DND-41 (cell line): ENCODE measurements around the gene ABCG4.
"Not testable (repeated sequence)": the region's sequence is repeated elsewhere in the genome, so short reads cannot be mapped to it uniquely, and the experiment has no call there.

ENCODE experiments used
- ATAC-seq: fragments of 200-7000 bp; cut with Tn5 transposase; 3 replicates; pipeline ENCODE4 v1.9.1; 2021; ENCODE audit warnings: low read depth; ENCODE audit not compliant: insufficient read depth
- DNase-seq: peaks from one replicate; pipeline ENCODE4 v3.0.0-alpha.2; 2020
- H2AFZ ChIP-seq: 2 replicates; pipeline ENCODE4 v1.6.0; 2012; ENCODE audit warnings: low read depth, low read length
- H3K27ac ChIP-seq: 2 replicates; pipeline ENCODE4 v1.5.1; 2012; ENCODE audit warnings: low read length, inconsistent platforms
- H3K27me3 ChIP-seq: fragments of 200-600 bp; sonication (generic); 2 replicates; pipeline ENCODE4 v1.6.0; 2012; ENCODE audit warnings: low read length, mild to moderate bottlenecking, inconsistent platforms; ENCODE audit not compliant: insufficient read depth, poor library complexity
- H3K36me3 ChIP-seq: 2 replicates; pipeline ENCODE4 v1.5.1; 2012; ENCODE audit warnings: low read length, inconsistent platforms; ENCODE audit not compliant: insufficient read depth
- H3K4me1 ChIP-seq: 2 replicates; pipeline ENCODE4 v1.5.1; 2012; ENCODE audit warnings: mild to moderate bottlenecking, low read length; ENCODE audit not compliant: insufficient read depth
- H3K4me2 ChIP-seq: 2 replicates; pipeline ENCODE4 v1.6.0; 2012; ENCODE audit warnings: mild to moderate bottlenecking, moderate library complexity, low read length, inconsistent platforms; ENCODE audit not compliant: insufficient read depth
- H3K4me3 ChIP-seq, 2 experiments: fragments of 200-600 bp in 1 of 2; shearing (Covaris generic) in 1 of 2; 2 replicates each; pipeline ENCODE4 v1.5.1; 2012 to 2016; ENCODE audit warnings: inconsistent platforms in 2 of 2, low read length in 2 of 2, mild to moderate bottlenecking in 2 of 2, low read depth in 1 of 2, moderate library complexity in 1 of 2
- H3K79me2 ChIP-seq: 2 replicates; pipeline ENCODE4 v1.6.0; 2012; ENCODE audit warnings: low read length, inconsistent platforms; ENCODE audit not compliant: insufficient read depth
- H3K9ac ChIP-seq: 2 replicates; pipeline ENCODE4 v1.6.0; 2012; ENCODE audit warnings: low read depth, mild to moderate bottlenecking, inconsistent platforms, low read length, moderate library complexity
- H3K9me3 ChIP-seq: 2 replicates; pipeline ENCODE4 v1.5.1; 2012; ENCODE audit warnings: low read length, moderate library complexity, mild to moderate bottlenecking, inconsistent platforms; ENCODE audit not compliant: insufficient read depth, severe bottlenecking
- H4K20me1 ChIP-seq: 2 replicates; pipeline ENCODE4 v1.6.0; 2012; ENCODE audit warnings: low read length; ENCODE audit not compliant: insufficient read depth
- EZH2 ChIP-seq: IDR thresholded peaks from 3 replicates; pipeline ENCODE4 v1.6.1; 2012; ENCODE audit warnings: borderline replicate concordance, low read depth, mild to moderate bottlenecking, moderate library complexity, low read length, inconsistent platforms; ENCODE audit not compliant: severe bottlenecking
- TF ChIP-seq, protein P1 (sequence below): IDR thresholded peaks from 2 replicates; pipeline ENCODE4 v1.5.1; 2012; ENCODE audit warnings: borderline replicate concordance, low read length, moderate library complexity, mild to moderate bottlenecking; ENCODE audit not compliant: poor library complexity, severe bottlenecking; ENCODE audit errors: extremely low read depth

The ABCG4 gene

DNA sequence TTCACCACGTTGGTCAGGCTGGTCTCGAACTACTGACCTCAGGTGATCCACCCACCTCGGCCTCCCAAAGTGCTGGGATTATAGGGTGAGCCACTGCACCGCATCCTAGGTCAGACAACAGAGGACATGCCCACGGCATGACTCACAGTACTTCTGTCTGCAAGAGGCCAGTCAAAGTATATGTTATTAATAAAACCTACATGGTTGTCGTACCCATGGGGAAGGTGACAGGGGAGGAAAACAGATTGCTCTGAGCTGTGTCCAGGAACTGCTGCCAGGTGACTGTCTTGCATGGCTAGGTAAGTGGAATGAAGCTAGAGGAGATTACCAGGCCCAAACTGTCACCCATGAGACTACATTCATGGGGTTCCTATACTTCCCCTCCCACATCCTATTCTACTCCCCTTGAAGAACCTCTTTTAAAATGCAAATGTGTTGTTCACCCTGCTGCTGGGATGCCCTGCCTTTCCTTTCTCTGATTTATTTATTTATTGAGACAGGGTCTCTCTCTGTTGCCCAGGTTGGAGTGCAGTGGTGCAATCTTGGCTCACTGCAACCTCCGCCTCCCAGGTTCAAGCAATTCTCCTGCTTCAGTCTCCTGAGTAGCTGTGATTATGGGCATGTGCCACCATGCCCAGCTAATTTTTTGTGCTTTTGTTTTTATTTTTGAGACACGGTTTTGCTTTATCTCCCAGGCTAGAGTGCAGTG lies 17.7 kb downstream of the ABCG4 start:
- no peak overlapping the region for H3K4me3 ChIP-seq
- no peak overlapping the region for H3K4me2 ChIP-seq
- no peaks in the 10 kb centered on the region for H3K79me2 ChIP-seq
- H2AFZ ChIP-seq = no peak overlapping the region
- peaks cover 16% of the 10 kb centered on the region for H3K4me1 ChIP-seq
- H3K36me3 ChIP-seq = no peaks in the 10 kb centered on the region
- H3K27ac ChIP-seq = no peak overlapping the region
- H3K9me3 ChIP-seq = no peaks in the 10 kb centered on the region
- DNase-seq (no peak), ATAC-seq (no peak)
- no peaks in the 10 kb centered on the region for H4K20me1 ChIP-seq
- no peaks in the 10 kb centered on the region for H3K27me3 ChIP-seq
- TF ChIP-seq, protein P1, sequence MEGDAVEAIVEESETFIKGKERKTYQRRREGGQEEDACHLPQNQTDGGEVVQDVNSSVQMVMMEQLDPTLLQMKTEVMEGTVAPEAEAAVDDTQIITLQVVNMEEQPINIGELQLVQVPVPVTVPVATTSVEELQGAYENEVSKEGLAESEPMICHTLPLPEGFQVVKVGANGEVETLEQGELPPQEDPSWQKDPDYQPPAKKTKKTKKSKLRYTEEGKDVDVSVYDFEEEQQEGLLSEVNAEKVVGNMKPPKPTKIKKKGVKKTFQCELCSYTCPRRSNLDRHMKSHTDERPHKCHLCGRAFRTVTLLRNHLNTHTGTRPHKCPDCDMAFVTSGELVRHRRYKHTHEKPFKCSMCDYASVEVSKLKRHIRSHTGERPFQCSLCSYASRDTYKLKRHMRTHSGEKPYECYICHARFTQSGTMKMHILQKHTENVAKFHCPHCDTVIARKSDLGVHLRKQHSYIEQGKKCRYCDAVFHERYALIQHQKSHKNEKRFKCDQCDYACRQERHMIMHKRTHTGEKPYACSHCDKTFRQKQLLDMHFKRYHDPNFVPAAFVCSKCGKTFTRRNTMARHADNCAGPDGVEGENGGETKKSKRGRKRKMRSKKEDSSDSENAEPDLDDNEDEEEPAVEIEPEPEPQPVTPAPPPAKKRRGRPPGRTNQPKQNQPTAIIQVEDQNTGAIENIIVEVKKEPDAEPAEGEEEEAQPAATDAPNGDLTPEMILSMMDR = no peak
- TF ChIP-seq EZH2 = no peak
- no peak overlapping the region for H3K9ac ChIP-seq

DNA sequence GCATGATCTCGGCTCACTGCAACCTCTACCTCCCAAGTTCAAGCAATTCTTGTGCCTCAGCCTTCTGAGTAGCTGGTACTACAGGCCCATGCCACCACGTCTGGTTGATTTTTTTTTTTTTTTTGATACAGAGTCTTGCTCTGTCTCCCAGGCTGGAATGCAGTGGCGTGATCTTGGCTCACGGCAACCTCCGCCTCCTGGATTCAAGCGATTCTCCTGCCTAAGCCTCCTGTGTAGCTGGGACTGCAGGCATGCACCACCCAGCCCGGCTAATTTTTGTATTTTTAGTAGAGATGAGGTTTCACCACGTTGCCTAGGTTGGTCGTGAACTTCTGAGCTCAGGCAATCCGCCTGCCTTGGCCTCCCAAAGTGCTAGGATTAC lies 18.2 kb downstream of the ABCG4 start:
- not testable (repeated sequence) for H3K27ac ChIP-seq, H3K9me3 ChIP-seq, H3K36me3 ChIP-seq, H3K27me3 ChIP-seq, H4K20me1 ChIP-seq, ATAC-seq, H3K9ac ChIP-seq, H3K4me3 ChIP-seq, DNase-seq, H3K79me2 ChIP-seq, H3K4me2 ChIP-seq, H2AFZ ChIP-seq
- peaks cover 16% of the 10 kb centered on the region for H3K4me1 ChIP-seq

DNA sequence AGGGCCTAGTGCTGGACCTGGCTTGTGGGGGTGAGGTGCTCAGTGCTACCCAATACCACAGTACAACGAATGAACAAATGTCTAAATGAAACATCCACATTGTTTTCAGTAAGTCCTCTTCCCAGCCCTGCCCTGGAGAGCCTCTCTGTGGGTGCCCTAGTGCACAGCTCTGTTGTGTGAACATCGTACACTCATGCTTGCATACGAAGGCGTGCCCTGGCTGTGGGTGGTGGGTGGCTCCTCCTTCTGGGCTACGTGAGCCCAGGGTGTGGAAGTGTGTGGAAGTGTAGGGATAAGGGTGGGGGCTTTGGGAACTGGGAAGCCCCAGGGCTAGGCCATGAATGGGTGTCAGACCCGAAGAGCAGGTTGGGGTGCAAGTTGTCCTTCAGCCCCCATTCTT lies 19.1 kb downstream of the ABCG4 start:
- no peak for TF ChIP-seq EZH2
- TF ChIP-seq, protein P1 = no peak
- Histone ChIP-seq H3K4me1 (peaks cover 16% of the 10 kb centered on the region), H3K4me3 (peak overlapping the region in 1 of 2 experiments; percentile 88; a peak in 2 of 4 replicates), H3K27me3 (no peaks in the 10 kb centered on the region), H3K79me2 (no peaks in the 10 kb centered on the region), H2AFZ (peak overlapping the region; percentile 99; the same call in 1 of the 2 replicates), H3K27ac (0 out of 2 replicates have a peak overlapping the region, but pooled peaks have one; percentile 76), H4K20me1 (no peaks in the 10 kb centered on the region), H3K4me2 (peak overlapping the region; percentile 93), H3K36me3 (no peaks in the 10 kb centered on the region), H3K9ac (peak overlapping the region; percentile 84), H3K9me3 (no peaks in the 10 kb centered on the region)
- no peak for ATAC-seq
- no peak for DNase-seq

DNA sequence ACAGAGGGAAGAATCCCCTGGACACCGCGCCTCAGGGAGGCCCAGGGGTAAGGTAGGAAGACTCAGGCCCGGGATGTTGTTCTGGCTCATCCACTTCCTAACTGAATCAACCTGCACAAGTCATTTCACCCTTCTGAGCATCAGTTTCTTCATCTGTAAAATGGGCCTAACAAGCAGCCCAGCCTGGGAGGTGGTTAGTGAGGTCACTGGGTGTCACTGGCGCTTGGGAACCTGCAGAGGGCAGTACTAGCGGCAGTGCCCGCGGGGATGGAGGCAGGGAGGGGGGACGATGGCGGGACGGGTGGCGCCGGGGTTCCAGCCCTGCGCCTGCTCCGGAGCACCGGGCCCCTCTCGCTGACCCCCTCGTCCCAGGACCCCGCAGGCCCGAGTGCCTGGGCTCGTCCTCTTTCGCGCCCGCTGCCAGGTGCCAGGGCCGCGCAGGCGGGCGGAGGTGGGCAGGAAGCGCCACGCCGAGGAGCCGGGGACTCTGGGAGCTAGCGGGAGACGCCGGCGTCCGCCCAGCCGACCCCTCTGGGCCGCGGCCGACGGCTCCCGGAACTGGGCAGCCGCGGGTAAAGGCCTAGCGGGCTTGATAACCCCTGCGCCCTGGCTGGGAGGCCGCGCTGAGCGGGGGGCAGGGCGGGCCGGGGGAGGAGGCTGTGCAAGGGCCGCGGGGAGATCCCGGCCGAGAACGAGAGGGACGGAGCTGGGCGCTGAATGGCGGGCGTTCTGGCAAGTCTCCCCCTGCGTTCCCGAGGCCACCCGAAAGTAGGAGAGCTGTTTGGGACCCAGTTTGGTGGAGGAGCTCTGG lies 19.8 kb downstream of the ABCG4 start, which contains the start of gene NLRX1:
Gene NLRX1 (plus strand): TSS at position 255 of the 811 bp plus-strand sequence. CDS start 2,679 bp downstream, outside the sequence.
- DNase-seq = peak; percentile 86
- TF ChIP-seq, protein P1 = peak; percentile 96
- TF ChIP-seq EZH2 = no peak

More for the DNA sequence above, 19.8 kb downstream of the ABCG4 start, which contains the start of gene NLRX1:
- Histone ChIP-seq H4K20me1 (no peaks in the 10 kb centered on the region), H3K79me2 (no peaks in the 10 kb centered on the region), H3K4me3 (peak within 1 kb of the TSS; percentile 75 to 88), H3K36me3 (no peaks in the 10 kb centered on the region), H3K27me3 (no peaks in the 10 kb centered on the region), H3K9ac (peak within 1 kb of the TSS; percentile 84), H2AFZ (peak within 1 kb of the TSS; percentile 99), H3K4me1 (peaks cover 16% of the 10 kb centered on the region), H3K27ac (peak within 1 kb of the TSS; percentile 76), H3K4me2 (peak within 1 kb of the TSS; percentile 93), H3K9me3 (no peaks in the 10 kb centered on the region)
- peak; percentile 92 for ATAC-seq
